GM12801 (cell line): ENCODE results near the gene MIEF2.

Source experiments
- CTCF ChIP-seq: IDR thresholded peaks from one replicate; pipeline ENCODE4 v1.5.1; 2011; ENCODE audit warnings: control low read depth; ENCODE audit not compliant: insufficient read length; ENCODE audit errors: extremely low read depth

Gene MIEF2

GRCh38 chr17:18230288-18231141 is 29.9 kb upstream of the MIEF2 start:
- TF ChIP-seq CTCF: no peak

- no peak for TF ChIP-seq CTCF
Observed at GRCh38 chr17:18231164-18231563, 29.3 kb upstream of the MIEF2 start.

- TF ChIP-seq CTCF: no peak
Observed at GRCh38 chr17:18233803-18234518, 26.5 kb upstream of the MIEF2 start.

- TF ChIP-seq CTCF: no peak
Observed at GRCh38 chr17:18234853-18235380, 25.5 kb upstream of the MIEF2 start.

GRCh38 chr17:18235743-18236256 is 24.7 kb upstream of the MIEF2 start:
- no peak for TF ChIP-seq CTCF

- TF ChIP-seq CTCF: no peak
Observed at GRCh38 chr17:18236494-18236893, 24.0 kb upstream of the MIEF2 start.

GRCh38 chr17:18237461-18237860 is 23.0 kb upstream of the MIEF2 start:
- no peak for TF ChIP-seq CTCF
